ENCODE results near the gene OR52N5.

The OR52N5 gene

DNA sequence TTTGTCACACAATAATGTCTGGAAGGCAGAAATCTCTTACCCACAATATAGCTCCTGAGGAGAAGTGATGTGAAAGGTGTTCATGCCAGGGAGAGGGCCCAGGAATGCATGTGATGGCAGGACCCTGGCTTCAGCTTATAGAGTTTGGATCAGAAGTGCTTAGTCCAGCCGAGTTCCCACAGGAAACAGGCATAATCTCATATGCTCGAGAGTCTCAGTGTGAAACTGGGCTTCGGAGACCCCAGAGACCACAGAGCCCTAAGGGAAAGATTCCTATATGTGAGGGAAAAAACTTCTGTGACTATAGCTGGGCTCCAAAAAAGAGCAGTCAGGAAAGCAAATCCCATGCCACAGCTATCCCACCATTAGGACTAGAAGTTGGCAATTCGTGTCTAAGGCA is at the start of gene OR52N5:
OR52N5 (minus strand) TSS at position 101 of the 400 bp plus-strand sequence. CDS start 4,721 bp downstream, outside the sequence.
- no peak for DNase-seq

DNA sequence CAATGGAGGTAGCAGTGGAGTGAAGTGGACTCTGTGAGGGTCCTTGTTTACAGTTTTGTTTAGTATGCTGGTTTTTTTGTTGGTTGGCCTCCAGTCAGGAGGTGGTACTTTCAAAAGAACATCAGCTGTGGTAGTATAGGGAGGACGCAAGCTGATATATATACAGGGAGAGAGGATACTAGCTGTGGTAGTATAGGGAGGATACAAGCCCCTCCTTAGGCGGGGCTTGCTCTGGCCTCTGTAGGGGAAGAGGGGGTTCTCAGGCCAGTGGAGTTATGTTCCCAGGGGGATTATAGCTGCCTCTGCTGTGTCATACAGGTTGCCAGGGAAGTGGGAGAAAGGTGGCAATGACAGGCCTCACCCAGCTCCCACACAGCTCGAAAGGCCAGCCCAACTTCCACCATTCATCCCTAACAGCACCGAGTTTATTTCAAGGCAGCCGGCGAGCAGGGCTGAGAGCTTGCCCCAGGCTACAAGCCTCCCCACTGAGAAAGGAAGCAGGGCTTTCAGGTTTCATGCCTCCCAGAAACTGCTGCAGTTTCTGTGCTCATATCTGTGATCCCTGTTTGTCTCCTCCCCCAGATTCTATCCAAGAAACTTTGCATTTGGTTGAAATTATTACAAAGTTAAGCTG is 48.2 kb upstream of the OR52N5 start:
- DNase-seq = no peak

DNA sequence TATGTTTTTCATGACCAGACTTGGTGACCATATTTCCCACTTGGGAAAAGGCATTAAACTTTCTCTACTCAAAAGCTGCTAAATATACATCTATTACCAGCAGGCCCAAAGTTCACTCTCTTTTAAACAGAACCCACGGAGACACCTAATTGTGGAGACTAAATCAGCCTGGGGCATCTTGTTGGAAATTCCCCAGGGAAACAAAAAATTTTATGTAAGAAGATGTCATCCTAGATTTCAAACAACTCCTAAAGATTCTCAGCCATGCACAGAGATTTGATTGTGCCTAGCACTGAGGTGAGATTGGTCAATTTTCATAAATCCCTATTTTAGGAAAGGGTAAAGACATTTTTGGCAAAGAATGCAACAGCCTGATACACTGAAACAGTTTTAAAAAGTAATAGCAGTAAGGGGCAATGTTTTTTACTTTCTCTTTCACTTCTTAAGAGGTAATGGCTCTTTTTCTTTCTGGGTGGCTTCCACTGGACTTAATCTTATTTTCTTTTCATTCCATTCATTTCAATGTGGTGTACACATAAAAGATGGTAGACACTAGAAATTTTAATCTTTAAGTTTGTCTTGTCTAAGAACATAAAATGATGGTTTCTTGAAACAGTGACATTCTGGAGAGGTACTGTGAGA is 35.2 kb upstream of the OR52N5 start:
- no peak for DNase-seq

DNA sequence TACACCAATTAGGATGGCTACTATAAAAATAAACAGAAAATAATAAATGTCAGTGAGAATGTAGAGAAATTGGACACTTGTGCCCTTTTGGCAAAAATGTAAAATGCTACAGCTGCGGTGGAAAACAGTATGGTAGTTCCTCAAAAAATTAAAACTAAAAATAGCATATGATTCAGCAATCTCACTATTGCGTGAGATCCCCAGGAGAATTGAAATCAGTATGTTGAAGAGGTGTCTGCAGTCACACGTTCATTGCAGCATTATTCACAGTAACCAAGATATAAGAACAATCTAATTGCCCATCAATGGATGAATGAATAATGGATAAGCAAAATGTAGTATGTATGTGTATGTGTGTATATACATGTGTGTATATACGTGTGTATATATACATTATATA is 32.4 kb upstream of the OR52N5 start:
- no peak for DNase-seq

DNA sequence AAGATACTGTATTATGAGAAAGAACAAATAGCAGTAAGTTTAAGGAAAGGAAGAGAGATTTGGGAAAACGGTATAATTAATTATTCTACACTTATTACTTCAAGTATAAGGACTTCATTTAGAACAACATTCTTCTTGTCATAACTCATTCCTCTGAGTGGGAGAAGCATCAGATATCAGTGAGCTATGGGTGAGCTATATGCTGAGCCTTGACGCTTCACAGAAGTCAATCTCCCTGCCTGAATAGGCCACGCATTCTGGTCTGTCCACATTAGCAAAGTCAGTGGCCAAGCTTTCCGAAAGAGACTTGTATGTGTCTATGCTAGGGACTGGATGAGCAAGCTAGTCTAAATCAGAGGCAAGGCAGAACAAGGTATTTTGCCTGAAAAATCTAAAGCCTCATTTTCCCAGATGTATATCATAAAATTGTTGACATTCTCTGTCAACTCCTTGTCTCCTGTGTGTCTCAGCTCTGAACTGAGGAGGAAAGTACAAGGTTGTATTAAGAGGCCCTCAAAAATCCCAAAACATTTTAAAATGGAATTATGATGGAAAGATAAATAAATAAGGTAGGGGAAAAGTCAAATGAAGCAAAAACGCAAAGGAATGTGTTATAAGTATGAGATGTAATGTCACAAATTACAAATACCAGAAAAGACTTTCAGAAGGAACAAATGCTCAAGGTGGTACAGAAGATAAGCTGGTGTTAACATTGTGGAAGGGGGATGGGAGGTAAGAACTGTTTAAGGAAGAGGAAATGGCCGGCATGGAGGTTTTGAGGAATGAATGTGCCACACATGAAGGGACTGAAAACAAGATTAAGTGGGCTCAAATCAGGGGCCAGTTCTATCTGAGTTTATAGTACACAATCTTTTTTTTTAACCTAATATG is 27.0 kb upstream of the OR52N5 start:
- DNase-seq = no peak

DNA sequence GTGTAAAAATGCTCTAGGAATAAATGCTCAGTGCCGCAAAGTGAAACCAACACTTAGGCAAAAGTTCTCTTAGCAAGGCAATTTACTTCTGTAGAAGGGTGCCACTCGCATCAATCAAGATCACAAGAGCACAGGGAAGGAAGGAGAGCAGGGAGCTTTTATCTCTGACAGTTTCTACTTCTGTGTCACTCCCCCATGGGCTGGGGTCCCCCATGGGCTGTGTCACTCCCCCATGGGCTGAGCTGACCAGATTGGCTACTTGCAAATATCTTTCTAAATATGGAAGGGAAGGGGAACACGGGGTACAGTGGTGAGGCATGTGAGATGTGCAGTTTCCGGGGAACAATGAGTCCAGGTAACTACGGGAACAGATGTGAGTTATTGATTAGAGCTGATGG is 26.0 kb upstream of the OR52N5 start:
- no peak for DNase-seq

DNA sequence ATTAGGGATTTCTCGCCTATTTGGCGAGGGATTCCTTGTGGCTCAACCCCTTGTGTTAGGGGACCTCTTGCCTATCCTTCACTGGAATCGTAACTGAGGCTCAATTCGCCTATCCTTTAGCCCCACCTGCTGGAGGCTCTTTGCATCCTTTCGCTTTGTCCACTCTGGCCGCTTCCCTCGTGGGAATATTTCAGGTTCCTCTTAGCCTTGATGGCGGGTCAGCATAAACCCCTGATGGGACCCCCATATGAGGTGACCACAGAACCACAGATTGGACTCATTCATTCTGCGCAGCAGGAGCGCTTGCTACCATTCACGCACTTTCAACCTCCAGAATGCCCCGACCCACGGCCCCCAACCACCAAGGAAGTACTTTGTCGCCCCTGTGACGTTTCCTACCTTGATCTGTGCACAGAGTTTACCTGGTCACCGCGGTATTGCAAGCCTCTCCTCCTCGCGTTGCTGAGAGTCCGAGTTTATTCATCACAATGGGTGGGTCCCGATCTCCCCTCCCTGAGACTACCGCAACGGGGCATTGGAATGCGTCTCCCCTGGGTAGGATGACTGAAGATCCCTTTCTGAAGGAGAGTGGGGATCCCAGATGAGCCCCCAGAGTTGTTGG is 25.5 kb upstream of the OR52N5 start, which contains the start of gene OR52N2:
OR52N2 (plus strand) TSS at position 425 of the 622 bp plus-strand sequence. CDS start 11,412 bp downstream, outside the sequence.
- DNase-seq = peak; percentile 61

DNA sequence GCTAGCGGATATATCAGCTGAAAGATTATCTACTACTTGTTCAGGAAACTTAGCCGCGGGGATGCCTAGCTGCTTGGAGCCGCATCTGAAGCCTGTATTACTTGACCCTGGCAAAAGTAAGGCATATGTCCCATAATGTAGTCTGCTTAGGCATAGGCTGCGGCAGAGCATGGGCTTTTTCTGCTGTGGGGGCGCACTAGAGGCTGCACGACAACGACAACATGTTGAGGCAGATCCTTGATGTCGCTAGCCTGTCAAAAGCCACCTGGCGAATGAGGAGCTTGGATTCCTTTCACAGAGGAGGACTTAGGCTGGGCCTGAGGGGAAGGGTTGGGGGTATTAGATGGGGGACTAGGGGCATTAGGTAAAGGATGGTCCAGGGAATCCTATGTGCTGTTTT is 24.4 kb upstream of the OR52N5 start:
- no peak for DNase-seq

DNA sequence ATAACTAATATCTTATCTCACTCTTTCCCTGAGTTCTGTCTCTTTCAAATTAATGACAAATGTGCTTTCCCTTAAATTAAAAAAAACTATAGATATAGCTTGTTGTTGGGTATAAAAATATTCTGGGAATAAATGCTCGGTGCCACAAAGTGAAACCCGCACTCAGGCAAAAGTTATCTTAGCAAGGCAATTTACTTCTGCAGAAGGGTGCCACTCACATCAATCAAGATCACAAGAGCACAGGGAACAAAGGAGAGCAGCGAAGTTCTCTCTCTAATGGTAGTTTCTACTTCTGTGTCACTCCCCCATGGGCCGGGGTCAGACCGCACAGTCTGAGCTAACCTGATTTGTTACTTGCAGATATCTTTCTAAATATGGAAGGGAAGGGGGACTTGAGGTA is 20.8 kb upstream of the OR52N5 start:
- no peak for DNase-seq

DNA sequence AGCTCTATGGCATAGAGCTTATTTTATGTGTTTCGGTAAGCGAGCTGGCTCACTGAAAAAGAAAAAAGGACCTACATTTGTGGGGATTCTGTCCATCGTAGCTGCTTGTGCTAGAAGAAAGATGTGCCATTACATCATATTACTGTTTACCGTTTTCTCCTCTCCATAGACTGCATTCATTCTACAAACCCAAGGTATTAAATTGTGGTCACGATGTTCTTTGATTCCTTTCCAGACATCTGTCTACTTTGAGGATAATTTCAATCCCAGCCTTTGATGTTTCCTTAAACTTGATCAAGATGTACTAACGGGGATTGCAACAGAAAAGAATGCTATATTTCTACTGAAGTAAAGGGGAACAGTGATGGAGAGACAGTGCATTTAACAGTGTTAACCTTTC is 13.4 kb upstream of the OR52N5 start:
- DNase-seq = no peak

DNA sequence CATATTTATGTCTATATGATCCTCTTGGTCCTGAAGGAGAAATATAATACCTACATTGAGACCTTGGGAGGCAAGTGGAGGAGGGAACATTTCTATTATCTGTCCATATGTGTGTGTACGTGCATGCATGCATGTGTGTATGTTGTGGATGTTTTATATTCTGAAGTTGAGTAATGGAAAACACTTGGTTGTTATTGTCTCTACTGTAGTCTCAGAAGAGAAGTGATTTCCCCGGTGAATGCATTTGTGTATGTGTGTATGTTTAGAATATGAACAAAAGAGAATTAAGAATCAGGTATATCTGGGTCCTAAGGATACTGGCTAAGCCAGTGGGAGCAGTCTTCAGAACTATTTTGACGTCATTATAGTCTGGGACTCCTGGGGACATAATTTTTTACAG is 8.0 kb upstream of the OR52N5 start, which contains the start of gene OR52N1:
OR52N1 (minus strand) TSS at position 101 of the 400 bp plus-strand sequence. CDS start 2,449 bp downstream, outside the sequence.
- no peak for DNase-seq

DNA sequence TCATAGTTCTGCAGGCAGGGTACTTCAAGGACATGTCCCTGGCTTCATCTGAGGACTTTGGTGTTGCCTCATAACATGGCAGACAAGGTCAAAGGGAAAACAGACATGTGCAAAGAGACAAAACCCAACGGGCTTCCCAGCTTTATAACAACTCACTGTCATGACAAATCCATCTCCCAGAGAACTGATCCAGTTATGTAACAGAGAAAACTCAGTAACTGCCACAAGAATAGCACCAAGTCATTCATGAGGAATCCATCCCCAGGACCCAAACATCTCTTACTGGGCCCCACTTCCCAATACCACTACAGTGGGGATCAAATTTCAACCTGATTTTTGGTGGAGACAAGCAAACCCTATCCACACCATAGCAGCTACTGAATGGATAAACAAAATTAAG is 16.1 kb downstream of the OR52N5 start:
- DNase-seq = no peak

DNA sequence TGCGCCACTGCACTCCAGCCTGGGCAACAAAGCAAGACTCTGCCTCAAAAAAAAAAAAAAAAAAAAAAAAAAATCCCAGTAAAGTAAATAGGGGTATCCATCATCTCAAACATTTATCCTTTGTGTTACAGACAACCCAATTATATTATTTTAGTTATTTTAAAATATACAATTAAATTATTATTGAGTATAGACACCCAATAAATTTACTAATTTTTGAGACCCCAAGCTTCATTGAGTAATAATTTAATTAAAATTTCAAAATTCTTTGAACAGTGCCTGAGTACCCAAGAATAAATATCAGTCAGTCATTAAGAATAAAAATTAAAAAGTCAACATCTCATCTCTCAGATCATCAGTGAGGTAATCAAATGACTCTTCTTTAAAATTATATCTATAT is 29.2 kb downstream of the OR52N5 start, which contains the start of gene OR52N4:
OR52N4 (plus strand) TSS at position 301 of the 400 bp plus-strand sequence. CDS start 498 bp downstream, outside the sequence.
- no peak for DNase-seq

DNA sequence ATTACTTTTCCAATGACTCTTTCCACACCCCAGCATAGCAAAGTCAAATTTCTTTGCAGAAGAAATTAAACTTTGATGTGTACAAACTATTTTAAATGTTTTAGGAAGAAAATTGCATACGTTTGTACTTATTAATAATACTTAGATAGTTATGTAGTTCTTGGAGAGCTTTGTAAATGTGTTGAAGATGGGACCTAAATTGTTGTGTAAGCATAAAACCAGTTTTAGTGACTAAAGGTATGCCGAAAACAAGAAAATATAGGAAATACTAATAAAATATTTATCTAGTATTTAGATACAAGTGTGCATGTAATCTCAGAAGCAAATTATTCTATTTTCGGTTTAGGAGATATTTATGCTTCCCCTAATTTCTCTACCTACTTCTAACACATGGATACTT is 33.3 kb downstream of the OR52N5 start:
- DNase-seq = no peak

DNA sequence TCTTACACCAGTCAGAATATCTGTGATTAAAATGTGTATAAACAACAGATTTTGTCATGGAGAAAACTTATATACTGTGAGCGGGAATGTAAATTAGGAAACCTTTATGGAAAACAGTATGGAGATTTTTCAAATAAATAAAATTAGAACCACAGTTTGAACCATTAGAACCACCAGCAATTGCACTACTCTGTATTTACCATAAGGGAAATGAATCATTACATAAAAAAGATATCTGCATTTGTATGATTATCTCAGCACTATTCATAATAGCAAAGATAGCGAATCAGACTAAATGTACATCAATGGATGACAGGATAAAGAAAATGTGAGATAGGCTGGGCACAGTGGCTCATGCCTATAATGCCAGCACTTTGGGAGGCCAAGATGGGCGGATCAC is 36.5 kb downstream of the OR52N5 start:
- no peak for DNase-seq

DNA sequence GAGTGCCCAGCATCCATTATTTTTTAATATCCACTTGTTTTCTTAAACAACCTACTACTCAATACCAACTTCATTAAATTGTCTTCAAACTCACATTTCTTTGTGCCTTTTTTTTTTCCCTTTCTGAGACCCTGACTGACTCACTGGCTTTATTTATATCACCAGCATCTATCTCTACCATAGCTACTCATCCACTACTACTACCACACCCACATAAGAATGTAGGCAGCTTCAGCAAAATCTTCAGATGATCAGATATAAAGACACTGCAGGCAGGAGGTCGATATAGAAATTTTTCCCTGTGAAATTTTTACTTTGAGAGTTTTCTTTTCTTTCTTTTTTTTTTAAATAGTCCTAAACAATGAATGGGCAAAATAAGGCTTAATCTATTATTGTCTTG is 44.7 kb downstream of the OR52N5 start:
- DNase-seq = no peak

DNA sequence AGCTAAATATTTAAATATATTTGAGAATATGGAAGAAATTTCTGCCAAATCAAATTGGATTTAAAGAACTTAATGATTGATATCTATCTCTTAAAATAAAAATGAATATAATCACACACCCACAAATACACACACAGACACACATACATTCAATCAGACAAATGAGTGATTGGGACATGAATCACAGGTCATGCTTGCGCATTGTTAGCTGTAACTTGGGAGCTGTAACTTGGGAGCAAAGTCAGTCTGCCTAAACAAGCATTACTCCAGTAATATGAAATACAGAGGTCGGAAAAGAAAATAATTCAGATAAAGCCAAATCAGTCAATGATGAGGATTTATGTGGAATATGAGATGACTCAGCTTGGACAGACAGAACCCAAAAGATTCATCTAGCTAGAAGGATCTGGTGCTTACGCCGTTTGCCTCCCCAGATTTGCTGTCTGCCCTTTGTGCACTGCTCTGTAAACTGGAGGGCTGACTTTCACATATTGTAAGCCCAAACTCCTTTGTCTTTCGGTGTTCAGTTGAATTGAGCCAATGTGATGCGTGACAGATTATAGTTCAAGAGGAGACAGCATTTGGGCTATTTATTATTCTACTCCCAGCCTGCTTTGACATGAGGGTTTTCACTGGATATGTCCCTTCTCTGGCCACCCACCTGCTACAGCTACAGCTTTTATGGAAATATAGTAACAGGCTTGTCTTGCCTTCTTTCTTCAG is 45.3 kb downstream of the OR52N5 start:
- no peak for DNase-seq

DNA sequence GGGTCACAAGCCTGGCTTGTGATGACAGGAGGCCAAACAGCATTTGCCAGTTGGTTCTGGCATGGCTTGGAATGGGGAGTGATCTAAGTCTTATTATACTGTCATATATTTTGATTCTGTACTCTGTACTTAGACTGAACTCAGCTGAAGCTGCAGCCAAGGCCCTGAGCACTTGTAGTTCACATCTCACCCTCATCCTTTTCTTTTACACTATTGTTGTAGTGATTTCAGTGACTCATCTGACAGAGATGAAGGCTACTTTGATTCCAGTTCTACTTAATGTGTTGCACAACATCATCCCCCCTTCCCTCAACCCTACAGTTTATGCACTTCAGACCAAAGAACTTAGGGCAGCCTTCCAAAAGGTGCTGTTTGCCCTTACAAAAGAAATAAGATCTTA is 46.1 kb downstream of the OR52N5 start:
- DNase-seq = no peak

DNA sequence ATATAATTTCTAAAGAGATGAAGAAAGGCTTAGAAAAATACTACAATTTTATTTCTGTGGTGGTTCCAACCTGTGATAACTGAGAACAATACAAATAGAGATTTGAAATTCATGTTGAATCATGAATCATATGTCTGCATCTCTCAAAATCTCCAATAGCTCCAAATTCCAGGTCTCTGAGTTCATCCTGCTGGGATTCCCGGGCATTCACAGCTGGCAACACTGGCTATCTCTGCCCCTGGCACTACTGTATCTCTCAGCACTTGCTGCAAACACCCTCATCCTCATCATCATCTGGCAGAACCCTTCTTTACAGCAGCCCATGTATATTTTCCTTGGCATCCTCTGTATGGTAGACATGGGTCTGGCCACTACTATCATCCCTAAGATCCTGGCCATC is 46.8 kb downstream of the OR52N5 start, which contains the start of gene OR56B1:
OR56B1 (plus strand) TSS at position 53 of the 400 bp plus-strand sequence; CDS start at position 122, 69 bp downstream.
- no peak for DNase-seq

DNA sequence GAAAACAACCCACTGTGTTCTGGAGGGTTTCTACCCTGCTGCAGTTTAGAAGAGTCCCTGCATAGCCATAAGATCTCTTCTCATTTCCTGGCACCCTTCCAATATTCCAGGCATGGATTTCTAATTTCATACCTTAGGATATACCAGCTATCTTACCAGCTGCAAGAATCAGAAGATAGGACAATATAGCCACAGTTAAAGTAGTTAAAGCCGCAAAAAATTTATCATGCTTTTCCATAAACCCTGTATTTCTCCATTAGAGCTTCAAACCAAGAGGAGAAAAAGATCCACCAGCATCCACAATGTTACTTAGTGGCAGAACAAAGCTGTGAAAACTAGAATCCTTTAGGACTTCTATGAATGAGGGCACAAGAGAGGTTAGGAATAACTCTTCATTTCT is 55.5 kb downstream of the OR52N5 start:
- no peak for DNase-seq

DNA sequence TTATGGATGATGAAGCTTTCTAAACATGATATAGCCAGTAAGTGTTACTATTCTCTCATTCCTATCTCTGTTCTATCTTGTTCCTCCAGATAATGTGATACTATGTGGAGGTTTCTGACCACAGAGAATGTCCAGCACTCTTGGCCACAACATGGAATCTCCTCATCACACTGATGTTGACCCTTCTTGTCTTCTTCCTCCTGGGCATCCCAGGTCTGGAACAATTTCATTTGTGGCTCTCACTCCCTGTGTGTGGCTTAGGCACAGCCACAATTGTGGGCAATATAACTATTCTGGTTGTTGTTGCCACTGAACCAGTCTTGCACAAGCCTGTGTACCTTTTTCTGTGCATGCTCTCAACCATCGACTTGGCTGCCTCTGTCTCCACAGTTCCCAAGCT is 56.8 kb downstream of the OR52N5 start:
- DNase-seq = no peak

Measured in stimulated activated CD4-positive, alpha-beta T cell treated with anti-CD3 and anti-CD28 coated beads, Interleukin-4, amount 100 ng/mL, for 1 hour (primary cell).